Esophagus muscularis mucosa (tissue), 4 donors: ENCODE measurements around the gene STAMBPL1.

Experiments used
- EP300 ChIP-seq: sonication (generic); formaldehyde crosslinking; IDR thresholded peaks from one replicate; pipeline ENCODE4 v1.6.1; 2017; ENCODE audit warnings: antibody characterized with exemption
- POLR2AphosphoS5 ChIP-seq, 2 donors: sonication (generic); formaldehyde crosslinking; IDR thresholded peaks; one replicate each; pipeline ENCODE4 v1.6.1; 2017; ENCODE audit warnings: antibody characterized with exemption in 2 of 2
- TF ChIP-seq, protein P1 (sequence below), 3 experiments: fragments of 200-600 bp in 2 of 3; fragments of 450-650 bp in 1 of 3; sonication (generic) in 2 of 3; IDR thresholded peaks; one replicate each; pipeline ENCODE4 v1.5.1; 2017 to 2019; ENCODE audit warnings: antibody characterized with exemption in 3 of 3, mild to moderate bottlenecking in 2 of 3, moderate library complexity in 1 of 3

DNA sequence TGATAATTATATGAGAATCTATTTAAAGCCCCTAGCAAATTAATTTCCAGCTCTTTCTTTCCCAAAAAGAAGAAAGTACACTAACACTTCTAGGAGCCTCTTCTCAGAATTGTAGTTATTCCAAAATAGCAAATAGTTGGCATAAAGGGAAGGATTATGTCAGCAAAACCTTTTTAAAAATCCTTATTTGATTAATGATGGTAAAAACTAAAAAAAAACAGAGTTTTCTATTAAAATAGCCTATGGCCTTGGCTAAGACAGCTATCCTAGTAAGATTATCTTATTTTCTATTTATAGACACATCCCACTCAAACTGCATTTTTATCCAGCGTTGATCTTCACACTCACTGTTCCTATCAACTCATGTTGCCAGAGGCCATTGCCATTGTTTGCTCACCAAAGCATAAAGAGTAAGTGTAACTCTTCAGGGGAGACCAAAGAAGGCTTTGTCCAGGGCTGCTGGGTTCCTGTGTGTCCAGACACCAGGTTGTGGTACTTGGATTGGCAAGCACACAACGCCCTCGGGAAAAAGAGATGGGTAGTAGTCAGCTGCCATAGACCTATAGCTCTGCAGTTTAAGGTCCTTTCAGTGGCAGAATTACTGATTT is 41.0 kb downstream of the STAMBPL1 start:
- TF ChIP-seq, protein P1, sequence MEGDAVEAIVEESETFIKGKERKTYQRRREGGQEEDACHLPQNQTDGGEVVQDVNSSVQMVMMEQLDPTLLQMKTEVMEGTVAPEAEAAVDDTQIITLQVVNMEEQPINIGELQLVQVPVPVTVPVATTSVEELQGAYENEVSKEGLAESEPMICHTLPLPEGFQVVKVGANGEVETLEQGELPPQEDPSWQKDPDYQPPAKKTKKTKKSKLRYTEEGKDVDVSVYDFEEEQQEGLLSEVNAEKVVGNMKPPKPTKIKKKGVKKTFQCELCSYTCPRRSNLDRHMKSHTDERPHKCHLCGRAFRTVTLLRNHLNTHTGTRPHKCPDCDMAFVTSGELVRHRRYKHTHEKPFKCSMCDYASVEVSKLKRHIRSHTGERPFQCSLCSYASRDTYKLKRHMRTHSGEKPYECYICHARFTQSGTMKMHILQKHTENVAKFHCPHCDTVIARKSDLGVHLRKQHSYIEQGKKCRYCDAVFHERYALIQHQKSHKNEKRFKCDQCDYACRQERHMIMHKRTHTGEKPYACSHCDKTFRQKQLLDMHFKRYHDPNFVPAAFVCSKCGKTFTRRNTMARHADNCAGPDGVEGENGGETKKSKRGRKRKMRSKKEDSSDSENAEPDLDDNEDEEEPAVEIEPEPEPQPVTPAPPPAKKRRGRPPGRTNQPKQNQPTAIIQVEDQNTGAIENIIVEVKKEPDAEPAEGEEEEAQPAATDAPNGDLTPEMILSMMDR (IDR thresholded peaks at IDR 0.05) = no peak
- no peak for TF ChIP-seq POLR2AphosphoS5 (IDR thresholded peaks at IDR 0.05)
- TF ChIP-seq EP300 = no peak
